GM21528 (cell line): Measurements from ENCODE around the gene CCR6.
"Not testable (repeated sequence)": the region's sequence is repeated elsewhere in the genome, so short reads cannot be mapped to it uniquely, and the experiment has no call there.

Experiments
- ATAC-seq: cut with Tn5 transposase; IDR thresholded peaks from one replicate; pipeline ENCODE4 v1.9.1; 2021; ENCODE audit warnings: mild to moderate bottlenecking, moderate library complexity; ENCODE audit not compliant: unreplicated experiment, low FRiP score

CCR6 gene

GRCh38 chr6:167164261-167164660, 41.4 kb downstream of the CCR6 start:
- ATAC-seq = no peak

- no peak for ATAC-seq
Measured at GRCh38 chr6:167165858-167166471, 43.1 kb downstream of the CCR6 start.

GRCh38 chr6:167167699-167168098, 44.8 kb downstream of the CCR6 start:
- not testable (repeated sequence) for ATAC-seq

- not testable (repeated sequence) for ATAC-seq
Measured at GRCh38 chr6:167168296-167168695, 45.4 kb downstream of the CCR6 start.

- not testable (repeated sequence) for ATAC-seq
Measured at GRCh38 chr6:167169867-167170266, 47.0 kb downstream of the CCR6 start.

- ATAC-seq = not testable (repeated sequence)
Measured at GRCh38 chr6:167171300-167171699, 48.4 kb downstream of the CCR6 start.

- not testable (repeated sequence) for ATAC-seq
Measured at GRCh38 chr6:167172011-167172410, 49.1 kb downstream of the CCR6 start.

GRCh38 chr6:167177271-167177670, 54.4 kb downstream of the CCR6 start:
- not testable (repeated sequence) for ATAC-seq

GRCh38 chr6:167178896-167179655, 56.2 kb downstream of the CCR6 start:
- ATAC-seq = not testable (repeated sequence)

- ATAC-seq = not testable (repeated sequence)
Measured at GRCh38 chr6:167180086-167180485, 57.2 kb downstream of the CCR6 start.

GRCh38 chr6:167181351-167181750, 58.5 kb downstream of the CCR6 start:
- not testable (repeated sequence) for ATAC-seq

- ATAC-seq = not testable (repeated sequence)
Measured at GRCh38 chr6:167182913-167183314, 60.0 kb downstream of the CCR6 start.

- not testable (repeated sequence) for ATAC-seq
Measured at GRCh38 chr6:167185101-167185500, 62.2 kb downstream of the CCR6 start.

- ATAC-seq = not testable (repeated sequence)
Measured at GRCh38 chr6:167187275-167187674, 64.4 kb downstream of the CCR6 start.
